Cerebellar nuclear complex (tissue), 1 donor: ENCODE measurements around the gene EDN3.

Experiments
- DNase-seq, 2 experiments: peaks; one replicate each; lab custom pipeline; 2025; lab: John Stamatoyannopoulos, UW

EDN3 gene, protein sequence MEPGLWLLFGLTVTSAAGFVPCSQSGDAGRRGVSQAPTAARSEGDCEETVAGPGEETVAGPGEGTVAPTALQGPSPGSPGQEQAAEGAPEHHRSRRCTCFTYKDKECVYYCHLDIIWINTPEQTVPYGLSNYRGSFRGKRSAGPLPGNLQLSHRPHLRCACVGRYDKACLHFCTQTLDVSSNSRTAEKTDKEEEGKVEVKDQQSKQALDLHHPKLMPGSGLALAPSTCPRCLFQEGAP

DNA sequence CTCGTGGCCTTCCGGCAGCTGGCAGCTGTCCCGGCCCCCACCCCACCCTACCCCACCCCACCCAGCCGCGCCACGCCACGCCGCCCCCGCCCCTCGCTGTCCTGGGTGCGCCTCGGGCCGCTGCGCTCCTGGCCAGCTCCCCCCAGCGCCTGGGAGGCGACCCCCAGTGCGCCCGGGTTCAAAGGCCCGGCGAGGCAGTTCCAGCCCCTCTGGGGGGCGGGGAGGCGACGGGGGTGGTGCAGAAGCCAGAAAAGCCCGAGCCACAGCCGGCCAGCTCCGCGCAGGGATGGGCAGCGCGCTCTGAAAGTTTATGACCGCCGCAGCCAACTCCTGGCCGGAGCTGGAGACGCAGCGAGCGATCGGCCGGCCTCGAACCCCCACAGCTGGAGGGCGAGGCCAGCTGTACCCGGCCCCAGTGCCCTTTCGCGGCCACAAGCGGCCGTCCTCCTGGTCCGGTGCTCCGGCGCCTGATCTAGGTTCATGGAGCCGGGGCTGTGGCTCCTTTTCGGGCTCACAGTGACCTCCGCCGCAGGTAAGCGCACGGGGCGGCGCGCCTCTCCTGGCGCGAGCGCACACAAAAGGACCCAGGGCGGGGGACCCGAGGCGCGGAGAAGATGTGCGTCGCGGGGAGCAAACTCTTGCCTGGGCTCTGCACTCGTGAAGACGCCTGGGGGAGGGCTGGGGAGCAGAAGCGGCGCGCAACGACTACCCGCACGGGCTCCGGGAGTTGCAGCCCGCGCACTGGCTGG, at the start of gene EDN3:
EDN3 (plus strand) TSS at position 279 of the 749 bp plus-strand sequence; CDS start at position 481, 202 bp downstream.
- no peak for DNase-seq

DNA sequence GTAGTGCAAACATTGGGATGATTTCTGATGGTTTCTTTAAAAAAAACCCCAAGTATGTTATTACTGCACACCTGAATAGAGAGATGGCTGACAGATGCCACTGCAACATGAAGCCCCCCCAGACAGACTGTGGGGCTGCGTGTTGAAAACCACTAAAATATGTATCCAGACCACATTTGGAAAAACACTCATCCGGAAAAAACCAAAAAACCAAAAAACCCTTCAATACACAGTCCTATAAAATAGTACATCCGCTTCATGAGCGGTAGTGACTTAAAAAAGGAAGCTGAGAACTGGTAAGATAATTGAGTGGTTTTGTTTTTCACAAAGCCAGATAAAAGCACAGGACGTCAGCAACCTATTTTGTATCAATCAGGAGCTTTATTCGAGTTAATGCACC, 47.1 kb upstream of the EDN3 start:
- no peak for DNase-seq

DNA sequence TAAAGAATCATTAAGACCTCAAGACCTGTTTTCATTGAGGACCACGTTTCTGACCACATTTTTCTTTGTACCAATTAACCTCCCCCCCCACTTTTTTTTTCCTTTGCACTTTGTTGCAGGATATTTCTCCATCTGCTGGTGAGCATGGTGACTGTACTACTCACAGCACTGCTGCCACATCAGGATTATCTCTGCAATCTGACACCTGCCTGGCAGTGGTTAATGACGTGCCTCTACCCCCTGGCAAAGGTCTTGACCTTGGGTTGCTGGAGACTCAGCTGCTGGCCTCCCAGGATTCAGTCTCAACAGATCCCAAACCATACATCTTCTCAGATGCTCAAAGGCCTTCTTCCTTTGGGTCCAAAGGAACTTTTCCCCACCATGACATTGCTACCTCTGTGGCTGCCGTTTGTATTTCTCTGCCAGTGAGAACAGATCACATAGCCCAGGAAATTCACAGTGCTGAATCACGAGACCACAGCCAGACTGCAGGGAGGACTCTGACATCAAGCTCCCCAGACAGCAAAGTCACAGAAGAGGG, 46.6 kb upstream of the EDN3 start:
- DNase-seq: no peak

DNA sequence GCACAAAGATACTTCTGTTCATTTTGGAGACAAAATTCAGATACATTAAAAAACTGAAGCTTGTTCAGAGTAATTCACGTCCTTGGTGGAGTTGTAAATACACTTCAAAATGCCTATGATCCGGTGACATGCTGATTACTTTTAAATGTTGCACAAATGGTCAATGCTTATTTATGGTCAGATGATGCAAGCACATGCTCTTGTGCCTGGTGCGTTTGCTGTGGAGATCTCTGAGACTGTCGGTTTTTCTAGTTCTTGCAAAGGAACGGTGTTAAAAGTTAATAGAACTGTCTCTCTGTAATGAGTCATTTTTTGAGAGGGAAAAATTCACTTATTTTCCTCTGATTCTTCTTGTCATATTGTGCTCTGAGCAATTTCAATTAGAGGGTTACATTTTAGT, 45.2 kb upstream of the EDN3 start:
- no peak for DNase-seq

DNA sequence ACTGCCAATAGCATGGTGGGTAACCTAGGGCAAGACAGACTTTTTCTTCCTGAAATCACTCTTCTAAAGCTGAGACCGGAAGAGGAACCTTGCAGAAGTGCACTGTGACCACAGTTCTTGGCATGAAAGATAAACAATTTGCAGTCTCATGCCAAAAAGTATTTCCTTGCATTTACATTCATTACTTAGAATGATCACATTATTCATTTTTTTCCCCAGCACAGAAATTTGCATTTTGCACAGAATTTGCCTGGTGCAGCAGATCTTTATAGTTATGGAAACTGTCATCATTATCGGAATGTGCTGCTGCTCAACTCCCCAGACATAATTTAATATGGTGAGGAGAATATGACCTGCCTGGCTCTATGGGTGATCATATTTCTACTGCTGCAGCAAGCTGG, 42.2 kb upstream of the EDN3 start:
- no peak for DNase-seq

DNA sequence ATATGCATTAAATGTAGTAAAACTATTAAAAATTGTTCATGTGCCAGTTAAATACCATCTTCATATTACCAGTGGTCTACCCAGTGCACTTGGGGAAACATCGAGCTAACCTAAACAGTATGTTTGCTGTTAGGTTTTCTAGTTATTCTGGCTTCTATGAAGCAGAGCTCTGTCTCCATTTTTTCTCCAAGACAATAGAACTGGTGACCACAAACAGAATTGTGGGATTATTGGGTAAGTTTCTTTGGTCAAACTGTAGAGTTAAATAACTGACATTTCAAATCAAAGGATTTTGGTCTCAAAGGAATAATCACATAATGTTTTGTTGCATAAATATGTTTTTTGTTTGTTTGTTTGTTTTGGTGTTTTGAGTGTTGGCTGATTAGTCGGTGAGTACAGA, 40.5 kb upstream of the EDN3 start:
- no peak for DNase-seq

DNA sequence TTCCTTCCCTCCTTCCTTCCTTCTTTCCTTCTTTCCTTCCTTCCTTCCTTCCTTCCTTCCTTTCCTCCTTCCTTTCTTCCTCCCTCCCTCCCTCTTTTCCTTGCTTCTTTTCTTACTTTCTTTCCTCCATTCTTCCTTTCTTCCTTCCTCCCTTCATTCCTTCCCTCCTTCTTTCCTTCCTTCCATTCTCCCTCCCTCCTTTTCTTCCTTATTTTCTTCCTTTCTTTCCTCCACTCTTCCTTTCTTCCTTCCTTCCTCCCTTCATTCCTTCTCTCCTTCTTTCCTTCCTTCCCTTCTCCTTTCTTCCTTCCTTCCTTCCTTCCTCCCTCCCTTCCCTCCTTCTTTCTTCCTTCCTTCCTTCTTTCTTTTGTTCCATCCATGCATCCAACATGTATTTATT, 35.1 kb upstream of the EDN3 start:
- no peak for DNase-seq

DNA sequence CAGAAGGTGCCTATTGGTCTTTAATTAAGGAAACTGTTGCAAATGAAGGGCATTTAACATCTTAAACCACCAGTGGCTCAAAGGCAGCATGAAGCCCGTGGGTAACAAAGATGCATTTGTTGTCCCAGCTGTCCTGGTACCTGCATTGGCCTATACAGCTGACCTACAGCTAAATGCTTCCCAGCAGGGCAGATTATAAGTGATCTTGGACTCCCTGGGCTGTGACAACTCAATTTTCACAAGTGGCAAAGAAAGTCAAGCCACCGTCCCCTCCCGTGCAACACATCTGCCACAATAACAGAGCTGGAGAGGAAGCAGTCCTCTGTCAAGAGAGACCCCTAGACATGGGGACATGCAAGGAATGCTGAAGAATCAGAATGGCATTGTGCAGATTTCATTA, 31.5 kb upstream of the EDN3 start:
- no peak for DNase-seq

DNA sequence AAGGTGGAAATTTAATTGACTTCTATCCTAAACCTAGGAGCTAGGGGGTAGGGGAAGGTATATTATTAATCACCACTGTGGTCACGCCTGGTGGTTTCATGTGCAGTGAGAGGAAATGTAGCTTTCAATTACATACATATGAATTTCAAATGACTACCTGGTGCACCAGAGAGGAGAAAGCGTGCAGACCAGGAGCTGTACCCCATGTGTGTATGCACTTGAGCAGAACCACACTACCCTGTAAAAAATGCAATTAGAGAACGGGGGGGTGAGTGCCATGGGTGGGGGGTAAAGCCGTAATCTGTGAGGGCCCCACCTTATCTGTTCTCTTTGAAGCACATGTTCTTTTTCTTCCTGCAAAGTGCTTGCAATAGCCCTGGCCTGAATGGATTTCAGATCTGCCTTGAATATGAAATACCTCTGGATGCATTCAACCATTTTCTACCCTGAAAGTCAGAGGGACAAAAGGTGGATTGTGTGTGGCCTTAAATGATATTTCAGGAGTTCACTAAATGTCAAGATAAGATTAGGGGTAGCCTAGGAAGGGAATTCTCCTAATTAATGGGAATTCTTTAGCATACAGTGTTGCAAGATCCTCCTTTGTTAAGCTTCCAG, 30.9 kb upstream of the EDN3 start:
- DNase-seq: no peak

DNA sequence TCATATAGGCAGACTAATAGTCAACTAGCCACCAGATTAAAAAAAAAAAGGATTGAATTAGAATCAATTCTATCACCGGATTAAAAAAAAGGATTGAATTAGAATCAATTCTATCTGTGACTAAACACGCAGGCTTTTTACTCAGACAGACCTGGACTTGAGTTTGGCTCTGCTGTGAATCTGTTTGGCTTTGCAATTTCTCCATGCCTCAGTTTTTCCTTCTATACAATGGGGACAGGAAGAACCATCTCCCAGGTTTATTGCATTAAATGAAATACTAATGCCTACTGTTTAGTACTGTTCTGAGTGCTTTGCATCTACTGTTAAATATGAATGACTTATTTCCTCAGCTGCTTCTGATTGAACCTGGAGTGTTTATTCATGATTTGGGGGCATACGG, 30.0 kb upstream of the EDN3 start:
- DNase-seq: no peak

DNA sequence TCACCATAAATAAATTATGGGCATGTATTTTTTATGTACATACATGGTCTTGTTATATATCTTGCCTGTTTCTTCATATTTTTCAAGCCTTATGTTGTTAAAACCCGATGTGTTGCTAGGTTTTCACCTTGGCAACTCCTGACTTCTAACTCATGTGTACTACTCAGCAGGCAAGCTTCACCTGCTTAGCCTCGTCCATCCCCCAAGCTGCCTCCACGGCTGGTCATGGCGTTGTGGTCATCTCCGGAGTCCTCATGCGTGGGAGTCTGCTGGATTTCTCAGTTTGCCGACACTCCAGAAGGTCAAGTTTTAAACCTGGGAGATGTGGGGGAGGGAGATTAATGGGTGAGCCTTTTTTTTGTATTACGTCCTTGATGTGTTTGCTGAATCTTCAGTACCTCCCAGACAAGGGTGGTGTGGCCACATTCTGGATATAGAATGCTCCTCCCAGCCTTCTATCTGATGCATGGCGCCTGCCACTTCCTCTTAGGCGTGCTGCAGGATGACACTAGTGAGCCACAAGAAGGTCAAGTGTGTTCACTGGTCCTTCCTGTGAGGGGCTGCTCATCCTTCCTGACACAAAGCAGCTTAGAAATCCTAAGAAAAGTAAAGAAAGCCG, 26.6 kb upstream of the EDN3 start:
- no peak for DNase-seq

DNA sequence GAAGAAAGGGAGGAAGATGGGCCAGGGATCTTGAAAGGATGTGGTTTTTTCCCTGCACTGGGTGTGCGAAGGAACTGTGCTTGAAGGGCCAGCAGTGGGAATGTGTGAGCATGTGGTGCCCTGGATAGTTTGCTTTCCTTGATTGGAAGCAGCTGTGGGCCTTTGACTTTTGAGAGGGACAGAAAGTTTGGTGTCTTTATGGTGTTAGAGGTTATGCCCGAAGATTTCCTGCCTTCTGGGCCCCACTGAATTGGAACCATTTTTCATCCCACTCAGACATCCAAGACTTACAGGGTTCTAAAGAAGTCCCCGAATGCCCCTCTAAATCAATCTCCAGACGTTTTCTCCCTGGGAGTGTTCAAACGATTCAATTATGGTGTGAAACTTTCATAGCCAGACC, 23.5 kb upstream of the EDN3 start:
- no peak for DNase-seq

DNA sequence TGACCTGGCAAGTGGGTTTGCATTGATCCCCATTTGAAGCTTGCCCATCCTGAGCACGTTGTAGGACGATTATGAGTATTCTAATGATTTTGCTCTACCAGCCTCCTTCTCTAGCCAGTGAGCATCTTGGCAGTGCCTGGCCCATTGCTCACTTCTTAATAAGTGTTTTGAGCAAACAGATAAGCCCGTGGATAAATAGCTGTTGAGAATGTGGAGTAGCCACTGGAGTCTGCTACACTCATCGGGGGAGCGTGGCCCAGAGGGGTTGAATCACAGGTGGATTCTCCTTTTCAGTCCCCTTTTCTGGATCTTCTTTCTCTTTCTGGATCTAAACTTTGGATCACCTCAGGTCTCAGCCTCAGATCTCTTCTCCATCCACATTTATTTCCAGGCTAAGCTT, 15.9 kb upstream of the EDN3 start:
- DNase-seq: no peak

DNA sequence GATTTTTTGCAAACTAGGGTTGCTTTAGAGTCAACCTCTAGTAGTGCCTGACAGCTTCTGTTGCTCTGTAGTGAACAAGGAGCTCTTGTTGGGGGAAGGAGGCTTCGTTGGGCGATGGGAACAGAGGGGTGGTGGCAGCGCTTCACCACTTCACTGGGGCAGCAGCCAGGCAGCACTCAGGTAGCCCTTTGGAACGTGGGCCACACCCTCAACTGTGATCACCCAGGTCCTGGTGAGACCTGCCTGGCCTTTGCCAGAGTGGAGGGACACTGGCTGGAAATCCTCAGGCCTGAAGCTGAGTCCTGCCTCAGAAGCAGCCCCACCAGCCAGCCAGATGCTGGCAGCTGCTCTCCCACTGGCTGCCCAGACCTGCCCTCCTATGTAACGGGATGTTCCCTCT, 10.4 kb upstream of the EDN3 start:
- DNase-seq: no peak

DNA sequence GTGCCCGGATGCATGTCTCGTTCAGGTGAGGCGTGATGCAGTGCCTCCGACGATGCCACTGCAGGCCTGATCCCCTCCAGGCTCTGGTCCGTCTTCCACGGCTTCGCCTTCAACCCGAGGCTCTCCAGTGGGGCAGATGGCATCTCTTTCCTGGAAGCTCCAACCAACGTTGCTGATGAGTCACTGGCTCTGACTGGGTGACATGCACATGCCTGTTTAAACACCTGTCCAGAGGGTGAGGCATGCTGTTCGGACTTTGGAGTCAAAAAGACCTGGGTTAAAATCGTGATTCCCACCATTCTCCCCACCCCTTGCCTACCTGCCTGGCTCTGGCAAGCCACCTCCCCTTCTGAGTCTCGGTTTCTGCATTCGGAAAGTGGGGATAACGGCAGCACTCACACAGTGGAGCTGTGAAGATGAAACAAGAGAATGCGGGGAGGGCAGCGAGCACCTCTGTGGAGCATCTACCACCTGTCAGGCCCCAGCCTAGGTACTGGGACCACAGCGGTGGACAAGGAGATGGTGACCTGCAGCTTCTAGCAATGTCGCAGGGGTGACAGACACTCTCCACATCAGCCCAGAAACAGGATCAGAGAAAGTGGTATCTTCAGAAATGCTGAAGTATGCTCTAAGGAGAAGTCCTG, 8.5 kb upstream of the EDN3 start:
- no peak for DNase-seq

DNA sequence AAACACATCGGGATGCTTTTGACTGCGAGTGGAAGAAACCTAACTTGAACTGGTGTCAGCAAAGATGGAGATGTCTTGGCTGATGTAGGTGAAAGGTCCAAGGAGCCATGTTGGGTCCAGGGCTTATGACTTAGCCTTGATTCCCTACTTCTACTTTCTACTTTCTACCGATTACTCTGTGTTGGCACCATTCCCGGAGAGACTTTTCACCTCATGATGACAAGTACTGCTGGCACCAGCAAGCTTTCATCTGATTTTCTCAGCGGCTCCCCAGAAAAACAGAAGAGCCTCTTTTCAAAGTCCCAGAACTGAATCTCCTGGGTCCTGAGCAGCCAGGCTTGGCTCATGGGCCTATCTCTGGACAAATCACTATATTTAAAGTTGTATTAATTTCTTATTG, 4.9 kb upstream of the EDN3 start:
- no peak for DNase-seq

DNA sequence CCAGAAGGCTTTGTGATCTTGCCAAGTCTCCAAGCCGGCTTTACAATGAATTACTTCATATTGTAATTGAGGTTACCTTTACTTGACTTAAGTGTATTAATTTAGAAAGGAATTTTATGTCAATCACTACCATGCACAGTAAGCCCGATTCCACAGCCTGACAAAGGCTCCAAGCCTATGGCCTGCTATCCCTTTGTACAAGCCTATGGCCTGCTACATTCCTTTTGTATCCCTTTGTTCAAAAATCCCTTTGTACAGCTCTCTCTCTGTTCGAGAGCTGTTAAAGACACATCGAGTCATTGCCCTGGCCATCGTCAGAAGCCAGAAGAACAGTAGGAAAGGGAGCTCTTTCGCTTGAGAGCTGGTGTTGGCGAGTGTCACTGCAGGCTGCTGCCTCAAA, 2.7 kb upstream of the EDN3 start:
- no peak for DNase-seq

DNA sequence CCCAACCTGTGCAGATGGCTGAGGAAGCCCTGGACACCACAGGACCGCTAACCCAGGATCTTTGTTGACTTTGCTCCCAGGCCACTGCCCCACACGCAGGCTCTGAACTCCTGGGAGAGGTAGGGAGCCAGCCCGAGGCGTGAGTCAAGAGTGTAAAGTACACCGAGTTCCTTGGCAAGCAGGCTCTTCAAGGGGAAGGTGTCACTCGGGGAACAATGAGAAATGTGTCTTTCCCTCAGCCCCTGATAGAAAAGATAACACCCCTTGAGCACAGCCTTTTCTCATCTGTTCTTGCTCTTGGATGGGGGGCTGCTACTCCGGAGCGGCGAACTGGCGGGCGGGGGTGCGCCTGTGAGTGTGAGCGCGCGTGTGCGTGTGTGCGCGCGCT, 472 bp upstream of the EDN3 start:
- DNase-seq: no peak

DNA sequence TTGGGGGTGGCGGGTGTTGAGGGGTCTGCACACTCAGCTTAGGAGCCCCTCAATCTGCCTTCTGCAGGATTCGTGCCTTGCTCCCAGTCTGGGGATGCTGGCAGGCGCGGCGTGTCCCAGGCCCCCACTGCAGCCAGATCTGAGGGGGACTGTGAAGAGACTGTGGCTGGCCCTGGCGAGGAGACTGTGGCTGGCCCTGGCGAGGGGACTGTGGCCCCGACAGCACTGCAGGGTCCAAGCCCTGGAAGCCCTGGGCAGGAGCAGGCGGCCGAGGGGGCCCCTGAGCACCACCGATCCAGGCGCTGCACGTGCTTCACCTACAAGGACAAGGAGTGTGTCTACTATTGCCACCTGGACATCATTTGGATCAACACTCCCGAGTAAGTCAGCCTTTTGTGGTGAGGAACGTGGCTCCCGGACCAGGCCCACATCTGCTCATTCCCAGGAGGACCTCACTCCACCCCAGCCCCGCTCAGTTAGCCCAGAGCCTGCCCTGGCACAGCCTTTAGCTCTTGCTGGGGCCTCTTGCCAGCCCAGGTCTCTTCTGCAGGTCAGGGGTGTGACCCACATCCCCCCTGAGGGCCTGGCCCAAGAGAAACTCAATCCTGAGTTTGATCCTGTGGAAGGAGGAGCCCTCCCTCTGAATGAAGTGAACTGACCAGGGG, 1.1 kb downstream of the EDN3 start:
- DNase-seq: no peak

DNA sequence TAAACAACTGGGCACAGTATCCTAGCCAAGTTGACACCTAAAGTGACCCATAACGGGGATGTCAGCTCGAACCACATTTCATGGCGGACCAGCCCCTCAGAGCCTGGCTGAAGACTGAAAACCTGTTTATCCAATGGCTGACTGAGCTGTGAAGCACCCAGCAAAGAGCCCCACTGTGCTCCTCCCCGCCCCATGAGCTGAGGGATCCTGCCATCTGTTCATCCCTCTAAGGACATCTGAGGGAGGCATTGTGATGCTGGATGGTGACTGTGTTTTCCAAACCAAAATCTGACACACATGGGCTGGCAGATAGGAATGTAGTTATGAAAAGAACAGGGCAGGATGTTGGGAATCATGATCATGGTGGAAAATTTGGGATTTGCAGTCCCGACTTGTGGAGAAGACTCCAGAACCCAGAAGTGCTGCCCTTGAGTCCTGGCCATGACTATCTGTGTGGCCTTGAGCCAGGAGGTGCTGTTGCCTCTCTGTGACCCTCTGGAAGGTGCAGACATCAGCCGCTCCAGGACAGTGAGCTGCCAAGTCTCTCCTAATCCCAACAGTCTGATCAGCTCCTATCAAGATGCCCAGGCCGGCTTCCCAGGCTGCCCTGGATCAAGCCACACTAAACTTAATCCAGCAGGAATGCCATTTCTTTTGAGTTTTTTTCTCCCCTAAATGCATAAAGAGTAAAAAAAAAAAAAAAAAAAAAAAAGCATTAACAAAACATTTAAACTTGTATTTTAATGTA, 5.7 kb downstream of the EDN3 start:
- DNase-seq: no peak

DNA sequence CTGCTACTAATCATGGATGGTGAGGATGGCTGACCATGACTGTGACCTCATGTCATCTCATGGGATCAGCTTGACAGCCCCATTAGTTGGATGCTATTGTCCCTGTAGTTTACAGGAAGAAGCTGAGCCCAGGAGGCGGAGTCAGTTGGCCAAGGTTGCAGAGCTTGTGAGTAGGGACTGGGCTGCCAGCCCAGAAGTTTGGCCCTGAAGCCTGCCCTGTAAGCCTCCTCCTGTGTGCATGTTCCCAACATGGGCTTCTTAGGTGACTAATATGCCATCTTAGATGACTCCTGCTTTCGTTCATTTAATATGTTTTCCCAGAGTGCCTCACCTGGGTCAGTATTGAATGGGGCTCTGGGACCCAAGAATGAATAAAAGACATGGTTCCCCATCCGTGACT, 6.9 kb downstream of the EDN3 start:
- DNase-seq: no peak
